Stomach (tissue), 8 donors: ENCODE data around the gene C15orf39. TPM values are rescaled to one million over a fixed set of nuclear protein-coding genes. Genes with fewer than 3 reads are reported as not detected.

Experiments used
- polyA plus RNA-seq, 3 donors: library from polyadenylated mRNA; stranded (reverse); fragments of 200-250 nt; gene quantifications; one replicate each; pipeline ENCODE4 v1.2.3, GENCODE V29; 2013
- small RNA-seq, 4 donors: library from RNA; depleted of rRNA; stranded (forward); fragments of <200 nt; gene quantifications; one replicate each; pipeline ENCODE3, GENCODE V24; 2016
- total RNA-seq, 5 donors: library from RNA; depleted of rRNA; stranded (reverse); fragments of >200 nt; gene quantifications; one replicate each; pipeline versions ENCODE4 v1.1.0 to v1.2.3, GENCODE V29; 2014 to 2016
- donor health status: healthy with polysubstance abuse.
- donor health status: Bipolar disorder and iron deficiency.
- donor health status: healthy.

Gene C15orf39
- total and polyA plus RNA-seq, 8 donors = 3.1 to 29.1 (median 11.1) TPM

Small RNAs within 50 kb of the gene (small RNA-seq; reads per million reads assigned to genes)
- gene AC068338.1 = 0 reads per million in 4 donors

Other genes with a start within 250 kb of the C15orf39 start
- gene RPP25, start 245.1 kb upstream of the C15orf39 start, total RNA-seq = 10 to 100 TPM in 1 of 5 donors, 1 to 10 TPM in 4; 2.8 to 59.4 (median 7.6) TPM
- gene RPP25, start 245.1 kb upstream of the C15orf39 start, polyA plus RNA-seq = 10 to 100 TPM in 1 of 3 donors, 1 to 10 TPM in 2; 8.7 to 10.1 (median 9.3) TPM
- 10 to 100 TPM in 3 of 5 donors, 1 to 10 TPM in 2; 1.8 to 70.1 (median 13.4) TPM for gene SCAMP5, start 206.3 kb upstream of the C15orf39 start, total RNA-seq
- gene SCAMP5, start 206.3 kb upstream of the C15orf39 start, polyA plus RNA-seq = 10 to 100 TPM in 2 of 3 donors, 1 to 10 TPM in 1; 8.8 to 12.7 (median 12.4) TPM
- 10 to 100 TPM in 4 of 5 donors, 1 to 10 TPM in 1; 3.2 to 74.1 (median 35.7) TPM for gene PPCDC, start 178.3 kb upstream of the C15orf39 start, total RNA-seq
- gene PPCDC, start 178.3 kb upstream of the C15orf39 start, polyA plus RNA-seq = 10 to 100 TPM; 19.7 to 24.6 (median 21.0) TPM
- not detected for gene GOLGA6C, start 56.5 kb downstream of the C15orf39 start, total RNA-seq
- gene GOLGA6C, start 56.5 kb downstream of the C15orf39 start, polyA plus RNA-seq = not detected
- gene GOLGA6D, start 81.0 kb downstream of the C15orf39 start, total RNA-seq = under 1 TPM in 1 of 5 donors, not detected in 4; 0.18 TPM
- gene GOLGA6D, start 81.0 kb downstream of the C15orf39 start, polyA plus RNA-seq = under 1 TPM in 1 of 3 donors, not detected in 2; 0.03 TPM
- 100 to 1,000 TPM in 1 of 5 donors, 10 to 100 TPM in 4; 38.5 to 183 (median 61.7) TPM for gene COMMD4, start 134.2 kb downstream of the C15orf39 start, total RNA-seq
- 100 to 1,000 TPM; 102 to 130 (median 123) TPM for gene COMMD4, start 134.2 kb downstream of the C15orf39 start, polyA plus RNA-seq
- 100 to 1,000 TPM in 3 of 5 donors, 10 to 100 TPM in 2; 22.2 to 793 (median 111) TPM for gene NEIL1, start 145.2 kb downstream of the C15orf39 start, total RNA-seq
- 10 to 100 TPM; 18.2 to 38.6 (median 23.5) TPM for gene NEIL1, start 145.2 kb downstream of the C15orf39 start, polyA plus RNA-seq
- 100 to 1,000 TPM; 256 to 629 (median 539) TPM for gene MAN2C1, start 166.7 kb downstream of the C15orf39 start, total RNA-seq
- 100 to 1,000 TPM; 103 to 143 (median 135) TPM for gene MAN2C1, start 166.7 kb downstream of the C15orf39 start, polyA plus RNA-seq
- gene SIN3A, start 249.8 kb downstream of the C15orf39 start, total RNA-seq = 10 to 100 TPM; 22.0 to 61.9 (median 39.7) TPM
- gene SIN3A, start 249.8 kb downstream of the C15orf39 start, polyA plus RNA-seq = 10 to 100 TPM in 1 of 3 donors, 1 to 10 TPM in 2; 8.4 to 10.7 (median 9.7) TPM